Measurements from ENCODE around the gene SRPK3.

The SRPK3 gene

DNA sequence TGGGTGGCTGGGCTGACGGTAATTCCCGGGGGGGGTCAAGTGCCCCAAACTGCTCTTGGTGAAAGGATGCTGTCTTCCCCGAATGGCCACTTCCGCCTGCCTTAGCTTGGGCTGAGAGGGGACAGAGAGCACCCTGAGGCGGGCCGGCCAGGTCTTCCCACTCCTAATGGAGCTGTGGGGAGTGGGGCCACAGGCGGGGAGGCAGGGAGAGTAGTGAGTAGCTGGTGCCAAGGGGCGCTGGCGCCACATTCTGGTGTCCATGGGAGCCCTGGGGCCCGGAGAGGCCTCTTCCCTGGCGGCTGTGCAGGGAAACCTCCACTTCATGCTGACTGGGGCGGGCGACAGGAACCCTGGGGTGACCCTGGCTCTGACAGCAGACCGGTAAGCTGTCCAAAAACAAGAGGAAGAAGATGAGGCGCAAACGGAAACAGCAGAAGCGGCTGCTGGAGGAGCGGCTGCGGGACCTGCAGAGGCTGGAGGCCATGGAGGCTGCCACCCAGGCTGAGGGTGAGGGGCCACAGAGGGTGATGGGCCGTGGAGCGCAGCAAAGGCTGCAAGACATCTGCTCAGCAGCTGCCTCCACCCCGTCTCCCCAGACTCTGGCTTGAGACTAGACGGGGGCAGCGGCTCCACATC, 2.7 kb downstream of the SRPK3 start:
- DNase-seq (ENCODE audit: low read depth in 2 of 2): no peak

DNA sequence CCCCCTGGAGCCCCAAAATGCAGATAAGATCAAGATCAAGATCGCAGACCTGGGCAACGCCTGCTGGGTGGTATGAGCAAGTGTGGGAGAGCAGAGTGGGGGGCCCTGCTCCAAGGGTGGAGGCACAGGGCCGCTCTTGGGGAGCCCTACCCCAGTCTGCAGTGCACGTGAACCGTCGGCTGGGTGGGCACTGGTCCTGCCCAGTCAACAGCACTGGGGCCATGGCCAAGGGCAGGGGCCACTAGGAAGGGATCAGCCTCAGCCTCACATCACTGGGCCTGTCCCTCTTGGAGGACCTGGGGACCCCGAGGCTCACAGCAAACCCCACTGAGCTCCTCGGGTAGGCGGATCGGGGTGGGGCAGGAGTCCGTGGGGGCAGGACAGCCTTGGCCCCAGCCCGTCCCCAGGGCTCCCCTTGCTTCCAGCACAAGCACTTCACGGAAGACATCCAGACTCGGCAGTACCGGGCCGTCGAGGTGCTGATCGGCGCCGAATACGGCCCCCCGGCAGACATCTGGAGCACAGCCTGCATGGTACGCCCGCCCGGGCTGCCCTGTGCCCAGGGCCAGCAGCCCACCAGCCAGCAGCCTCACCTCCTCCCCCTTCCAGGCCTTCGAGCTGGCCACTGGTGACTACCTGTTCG, 3.6 kb downstream of the SRPK3 start:
- no peak for DNase-seq (ENCODE audit: low read depth in 2 of 2)

- no peak for DNase-seq (ENCODE audit: low read depth in 2 of 2)
Observed at GRCh38 chrX:153786669-153787068, 5.8 kb downstream of the SRPK3 start.

GRCh38 chrX:153789654-153790053, 8.8 kb downstream of the SRPK3 start:
- no peak for DNase-seq (ENCODE audit: low read depth in 2 of 2)

- no peak for DNase-seq (ENCODE audit: low read depth in 2 of 2)
Observed at GRCh38 chrX:153791104-153791852, 10.4 kb downstream of the SRPK3 start.

DNA sequence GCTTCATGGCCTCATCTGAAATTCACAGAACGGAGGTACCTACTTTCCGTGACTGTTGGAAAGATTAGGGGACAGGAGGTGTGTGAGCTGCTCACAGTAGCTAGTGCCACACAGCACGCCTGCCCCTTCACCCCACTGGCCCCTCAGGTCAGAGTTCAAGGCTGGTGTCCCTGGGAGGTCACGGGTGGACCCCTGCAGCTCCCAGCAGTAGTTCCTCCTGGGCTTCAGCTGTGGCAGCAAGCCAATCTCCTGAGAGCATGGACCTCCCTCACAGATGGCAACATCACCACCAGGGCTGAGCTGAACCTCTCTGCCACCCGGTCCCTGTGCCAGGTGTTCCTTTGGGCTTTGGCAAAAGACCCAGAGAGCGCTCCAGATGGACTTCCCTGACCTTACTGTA, 11.5 kb downstream of the SRPK3 start:
- no peak for DNase-seq (ENCODE audit: low read depth in 2 of 2)

GRCh38 chrX:153793291-153793690, 12.4 kb downstream of the SRPK3 start:
- DNase-seq (ENCODE audit: low read depth in 2 of 2): no peak

- peak; percentile 84 to 85 for DNase-seq (ENCODE audit: low read depth in 2 of 2)
Observed at GRCh38 chrX:153794018-153794896, 13.4 kb downstream of the SRPK3 start, which contains the start of the genes IDH3G and SSR4. TSS of gene IDH3G (minus strand) at chrX:153794375. CDS start at chrX:153794326, 49 bp downstream. TSS of gene SSR4 (plus strand) at chrX:153794668. CDS start at chrX:153794688, 20 bp downstream.

- DNase-seq (ENCODE audit: low read depth in 2 of 2): no peak
Observed at GRCh38 chrX:153794897-153795816, 14.3 kb downstream of the SRPK3 start.

- DNase-seq (ENCODE audit: low read depth in 2 of 2): no peak
Observed at GRCh38 chrX:153797415-153798015, 16.7 kb downstream of the SRPK3 start.

- no peak for DNase-seq (ENCODE audit: low read depth in 2 of 2)
Observed at GRCh38 chrX:153799326-153799725, 18.5 kb downstream of the SRPK3 start.

- DNase-seq (ENCODE audit: low read depth in 2 of 2): no peak
Observed at GRCh38 chrX:153800177-153800722, 19.4 kb downstream of the SRPK3 start.

GRCh38 chrX:153800746-153801145, 19.9 kb downstream of the SRPK3 start:
- no peak for DNase-seq (ENCODE audit: low read depth in 2 of 2)

GRCh38 chrX:153801669-153802068, 20.8 kb downstream of the SRPK3 start:
- no peak for DNase-seq (ENCODE audit: low read depth in 2 of 2)

- no peak for DNase-seq (ENCODE audit: low read depth in 2 of 2)
Observed at GRCh38 chrX:153802513-153803045, 21.7 kb downstream of the SRPK3 start.

- DNase-seq (ENCODE audit: low read depth in 2 of 2): no peak
Observed at GRCh38 chrX:153803211-153804099, 22.6 kb downstream of the SRPK3 start.

- DNase-seq (ENCODE audit: low read depth in 2 of 2): no peak
Observed at GRCh38 chrX:153804100-153804595, 23.3 kb downstream of the SRPK3 start.

DNA sequence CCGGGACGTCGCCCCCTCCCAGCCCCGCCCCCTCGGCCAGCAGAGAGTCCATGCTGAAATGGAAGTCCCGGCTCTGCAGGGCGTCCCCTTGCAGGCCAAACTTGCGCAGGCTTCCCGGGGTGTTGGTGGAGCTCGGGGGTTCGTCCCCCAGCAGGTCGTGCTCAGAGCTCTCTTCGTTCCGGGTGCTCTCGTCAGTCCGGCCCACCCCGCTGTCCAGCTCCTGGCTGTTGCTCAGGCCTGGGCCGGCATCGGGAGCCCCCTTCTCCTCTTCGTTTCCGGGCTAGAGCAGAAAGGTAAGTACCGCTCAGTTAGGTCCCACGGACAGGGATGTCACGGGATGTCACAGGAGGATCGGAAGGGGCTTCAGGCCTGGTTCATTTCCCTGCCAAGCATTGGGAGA, 23.8 kb downstream of the SRPK3 start:
- no peak for DNase-seq (ENCODE audit: low read depth in 2 of 2)
